Retina (tissue), 1 donor: ENCODE measurements around the gene RASSF7.
"Not testable (repeated sequence)": the region's sequence is repeated elsewhere in the genome, so short reads cannot be mapped to it uniquely, and the experiment has no call there.

Experiments
- DNase-seq: peaks from one replicate; pipeline ENCODE4 v3.0.0-alpha.2; 2016

The RASSF7 gene, protein sequence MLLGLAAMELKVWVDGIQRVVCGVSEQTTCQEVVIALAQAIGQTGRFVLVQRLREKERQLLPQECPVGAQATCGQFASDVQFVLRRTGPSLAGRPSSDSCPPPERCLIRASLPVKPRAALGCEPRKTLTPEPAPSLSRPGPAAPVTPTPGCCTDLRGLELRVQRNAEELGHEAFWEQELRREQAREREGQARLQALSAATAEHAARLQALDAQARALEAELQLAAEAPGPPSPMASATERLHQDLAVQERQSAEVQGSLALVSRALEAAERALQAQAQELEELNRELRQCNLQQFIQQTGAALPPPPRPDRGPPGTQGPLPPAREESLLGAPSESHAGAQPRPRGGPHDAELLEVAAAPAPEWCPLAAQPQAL

DNA sequence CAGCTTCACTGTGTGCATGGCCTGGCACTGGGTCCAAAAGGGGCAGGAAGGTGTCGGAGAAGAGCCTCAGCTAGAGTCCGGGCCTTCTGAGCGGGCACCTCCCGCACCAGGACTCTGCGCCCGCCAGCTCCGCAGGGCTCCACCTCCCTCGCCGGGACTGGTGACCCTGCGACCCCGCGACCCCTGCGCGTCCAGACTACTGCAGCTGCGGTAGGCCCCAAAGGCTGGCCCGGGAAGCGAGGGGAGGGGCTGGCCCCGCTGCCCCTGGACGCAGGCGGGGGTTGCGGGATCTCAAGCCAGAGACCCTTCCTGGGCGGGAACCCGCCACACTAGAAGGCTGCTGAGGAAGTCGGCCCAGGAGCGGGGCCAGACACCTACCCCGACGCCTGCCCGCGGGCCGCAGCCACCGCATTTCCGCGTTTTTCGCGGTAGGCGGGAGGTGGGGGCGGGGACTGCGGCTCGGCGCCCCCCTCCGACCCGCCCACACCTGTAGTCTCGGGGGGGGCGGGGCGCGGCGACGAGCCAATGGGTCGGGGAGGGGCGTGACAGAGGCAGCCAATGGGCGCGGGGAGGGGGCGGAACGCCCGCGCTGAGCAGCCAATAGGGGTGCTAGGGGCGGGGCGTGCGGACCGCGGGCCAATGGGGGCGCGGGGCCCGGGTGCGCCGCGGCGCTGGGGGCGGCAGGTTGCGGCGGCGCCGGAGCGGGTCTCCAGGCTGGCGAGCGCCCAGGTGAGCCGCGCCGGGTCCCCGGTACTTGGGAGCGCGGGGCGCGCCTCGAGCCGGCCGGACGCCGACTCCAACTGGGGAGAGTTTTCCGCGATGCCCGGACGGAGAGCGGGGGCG is at the start of gene RASSF7, which contains the start of gene LMNTD2:
RASSF7 (plus strand) TSS at position 666 of the 843 bp plus-strand sequence. CDS start 799 bp downstream, outside the sequence.
LMNTD2 (minus strand) TSS at position 434 of the 843 bp plus-strand sequence; CDS start at position 412, 22 bp downstream.
- DNase-seq, result peak; percentile 86

DNA sequence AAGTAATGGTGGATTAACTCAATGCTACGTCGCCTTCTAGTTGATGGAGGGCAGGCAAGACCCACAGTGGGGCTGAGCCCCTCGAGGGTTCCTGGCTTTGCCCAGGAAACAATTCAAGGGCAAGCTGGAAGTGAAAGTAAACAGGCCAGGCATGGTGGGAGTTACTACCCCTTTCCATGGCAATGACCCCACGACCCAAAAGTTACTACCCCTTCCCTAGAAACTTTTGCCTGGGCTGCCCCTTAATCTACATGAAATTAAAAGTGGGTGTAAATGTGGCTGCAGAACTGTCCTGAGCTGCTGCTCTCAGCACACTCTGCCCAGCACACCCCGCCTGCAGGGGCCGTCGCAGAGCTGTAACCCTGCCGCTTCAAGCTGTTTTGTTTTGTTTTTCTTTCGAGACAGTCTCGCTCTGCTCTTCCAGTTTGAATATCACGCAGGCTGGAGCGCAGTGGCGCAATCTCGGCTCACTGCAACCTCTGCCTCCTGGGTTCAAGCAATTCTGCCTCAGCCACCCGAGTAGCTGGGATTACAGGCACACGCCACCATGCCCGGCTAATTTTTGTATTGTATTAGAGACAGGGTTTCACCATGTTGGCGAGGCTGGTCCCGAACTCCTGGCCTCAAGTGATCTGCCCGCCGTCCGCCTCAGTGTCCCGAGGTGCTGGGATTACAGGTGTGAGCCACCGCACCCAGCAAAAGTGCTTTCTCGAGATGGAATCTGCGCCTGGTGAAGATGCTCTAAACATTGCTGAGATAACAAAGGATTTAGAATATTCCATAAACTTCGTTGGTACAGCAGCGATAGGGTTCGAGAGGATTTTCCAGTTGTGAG is 47.8 kb upstream of the RASSF7 start:
- no peak for DNase-seq

DNA sequence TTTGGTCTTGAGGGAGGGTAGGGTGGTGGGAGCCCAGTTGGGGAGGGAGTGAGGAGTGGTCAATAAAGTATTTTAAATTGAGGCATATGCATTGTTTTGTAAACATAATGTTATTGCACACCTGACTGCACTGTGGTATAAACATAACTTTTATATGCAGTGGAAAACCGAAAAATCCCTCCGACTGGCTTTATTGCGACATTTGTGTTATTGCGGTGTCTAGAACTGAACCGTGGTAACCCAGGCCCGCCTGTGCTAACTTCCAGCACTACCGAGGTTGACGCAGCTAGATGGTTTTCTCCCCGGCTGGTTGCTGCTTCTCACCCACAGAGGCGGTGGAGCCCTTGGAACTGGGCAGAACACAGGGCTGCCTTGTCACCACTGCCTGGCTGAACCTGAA is 46.2 kb upstream of the RASSF7 start:
- no peak for DNase-seq

DNA sequence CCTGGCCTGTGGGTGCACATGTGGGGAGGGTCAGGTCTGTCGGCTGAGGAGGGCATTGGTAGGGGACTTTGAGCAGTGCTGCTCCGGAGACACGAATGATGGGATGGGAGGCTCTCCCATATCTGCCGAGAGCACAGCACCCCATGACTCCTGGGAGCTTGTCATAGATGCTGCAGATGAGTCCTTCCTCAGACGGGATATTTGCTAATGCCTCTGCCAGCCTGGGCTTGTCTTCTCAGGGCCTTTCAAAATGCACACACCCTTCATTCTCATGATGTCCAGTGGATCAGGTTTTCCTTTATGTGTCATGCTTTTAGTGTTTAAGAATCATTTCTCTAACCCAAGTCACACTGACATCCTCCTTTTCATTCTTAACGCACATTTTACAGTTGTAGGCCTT is 45.6 kb upstream of the RASSF7 start:
- no peak for DNase-seq

DNA sequence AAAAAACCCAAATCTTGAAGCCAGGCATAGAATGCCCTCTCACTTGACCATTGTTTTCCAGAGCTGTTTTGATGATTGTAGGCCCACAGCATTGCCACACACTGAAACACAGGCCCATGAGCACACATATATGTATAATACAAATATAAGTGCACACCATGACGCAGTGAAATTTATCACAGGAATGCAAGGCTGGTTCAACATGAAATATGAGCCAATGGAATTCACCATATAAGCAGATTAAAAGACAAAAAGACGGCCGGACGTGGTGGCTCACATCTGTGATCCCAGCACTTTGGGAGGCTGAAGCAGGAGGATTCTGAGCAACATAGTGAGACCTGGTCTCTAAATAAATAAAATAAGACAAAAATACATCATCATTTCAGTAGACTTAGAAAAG is 44.4 kb upstream of the RASSF7 start:
- DNase-seq, result no peak

DNA sequence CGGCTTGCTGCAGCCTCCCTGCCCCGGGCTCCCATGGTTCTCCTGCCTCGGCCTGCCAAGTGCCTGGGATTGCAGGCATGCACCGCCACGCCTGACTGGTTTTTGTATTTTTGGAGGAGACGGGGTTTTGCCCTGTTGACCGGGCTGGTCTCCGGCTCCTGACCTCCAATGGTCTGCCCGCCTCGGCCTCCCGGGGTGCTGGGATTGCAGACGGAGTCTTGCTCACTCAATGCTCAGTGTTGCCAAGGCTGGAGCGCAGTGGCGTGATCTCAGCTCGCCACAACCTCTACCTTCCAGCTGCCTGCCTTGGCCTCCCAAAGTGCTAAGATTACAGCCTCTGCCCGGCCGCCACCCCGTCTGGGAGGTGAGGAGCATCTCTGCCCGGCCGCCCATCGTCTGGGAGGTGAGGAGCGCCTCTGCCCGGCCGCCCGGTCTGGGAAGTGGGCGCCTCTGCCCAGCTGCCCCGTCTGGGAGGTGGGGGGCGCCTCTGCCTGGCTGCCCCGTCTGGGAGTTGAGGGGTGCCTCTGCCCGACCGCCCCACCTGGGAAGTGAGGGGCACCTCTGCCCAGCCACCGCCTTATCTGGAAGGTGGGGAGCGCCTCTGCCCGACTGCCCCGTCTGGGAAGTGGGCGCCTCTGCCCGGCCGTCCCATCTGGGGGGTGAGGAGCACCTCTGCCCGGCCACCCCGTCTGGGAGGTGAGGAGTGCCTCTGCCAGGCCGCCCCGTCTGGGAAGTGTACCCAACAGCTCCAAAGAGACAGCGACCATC is 43.7 kb upstream of the RASSF7 start:
- DNase-seq, result not testable (repeated sequence)

DNA sequence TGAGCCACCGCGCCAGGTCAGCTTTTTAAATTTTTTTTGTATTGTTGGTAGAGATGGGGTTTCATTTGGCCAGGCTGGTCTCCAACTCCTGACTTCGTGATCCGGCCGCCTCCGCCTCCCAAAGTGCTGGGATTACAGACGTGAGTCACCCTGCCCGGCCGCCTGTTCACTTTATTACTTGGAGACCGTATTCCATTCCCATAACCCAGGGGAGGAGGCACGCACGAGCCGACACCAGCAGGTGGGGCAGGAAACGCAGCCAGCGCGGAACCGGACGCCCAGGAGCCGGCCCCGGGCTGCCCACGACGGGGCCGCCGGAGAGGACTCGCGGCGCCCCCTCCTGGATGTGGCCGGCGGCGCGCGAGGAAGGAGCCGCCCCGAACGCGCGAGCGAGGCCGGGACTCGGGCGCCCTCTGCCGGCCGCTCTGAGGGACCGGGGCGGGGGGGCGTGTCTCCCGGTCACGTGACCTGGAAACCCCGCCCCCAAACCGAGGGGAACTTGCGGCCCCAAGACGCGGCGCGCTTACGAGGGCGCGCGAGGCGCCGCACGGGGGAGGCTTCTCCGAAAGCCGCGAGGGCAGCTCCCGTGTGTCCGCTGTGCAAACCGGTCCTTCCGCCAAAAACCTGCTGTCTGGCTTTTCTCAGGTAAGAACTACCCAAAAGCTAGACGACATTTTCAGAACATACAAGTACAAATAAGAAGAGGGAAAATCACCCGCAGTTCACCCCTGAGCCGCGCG is 42.1 kb upstream of the RASSF7 start:
- peak; percentile 97 for DNase-seq

DNA sequence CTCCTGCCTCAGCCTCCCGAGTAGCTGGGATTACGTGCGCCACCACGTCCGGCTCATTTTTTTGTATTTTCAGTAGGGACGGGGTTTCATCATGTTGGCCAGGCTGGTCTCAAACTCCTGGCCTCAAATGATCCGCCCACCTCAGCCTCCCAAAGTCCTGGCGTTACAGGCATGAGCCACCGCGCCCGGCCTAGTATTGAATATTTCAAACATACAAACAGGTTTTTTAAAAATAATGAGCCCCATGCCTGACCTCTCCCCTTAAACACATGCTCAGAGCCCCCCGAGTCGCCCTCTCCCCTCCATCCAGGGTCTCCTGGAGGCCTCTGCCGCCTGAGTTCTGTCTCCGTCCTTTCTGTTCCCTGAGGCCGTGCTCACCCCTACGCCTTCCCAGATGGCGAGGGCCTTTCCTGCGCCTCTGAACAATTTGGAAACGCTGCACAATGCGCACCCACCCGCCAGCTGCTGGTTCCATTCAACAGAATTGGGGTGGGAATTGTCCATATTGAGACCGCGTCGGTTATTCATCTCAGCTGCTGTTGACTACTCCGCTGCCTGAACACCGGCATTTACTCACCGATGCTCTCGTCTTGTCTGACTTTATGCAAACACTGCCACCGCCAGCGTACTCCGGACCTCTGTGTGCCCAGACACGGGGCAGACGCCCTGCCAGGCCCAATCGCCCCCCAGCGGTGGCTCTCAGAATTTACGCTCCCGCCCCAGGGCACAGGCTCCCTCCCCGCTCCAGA is 40.2 kb upstream of the RASSF7 start:
- no peak for DNase-seq

DNA sequence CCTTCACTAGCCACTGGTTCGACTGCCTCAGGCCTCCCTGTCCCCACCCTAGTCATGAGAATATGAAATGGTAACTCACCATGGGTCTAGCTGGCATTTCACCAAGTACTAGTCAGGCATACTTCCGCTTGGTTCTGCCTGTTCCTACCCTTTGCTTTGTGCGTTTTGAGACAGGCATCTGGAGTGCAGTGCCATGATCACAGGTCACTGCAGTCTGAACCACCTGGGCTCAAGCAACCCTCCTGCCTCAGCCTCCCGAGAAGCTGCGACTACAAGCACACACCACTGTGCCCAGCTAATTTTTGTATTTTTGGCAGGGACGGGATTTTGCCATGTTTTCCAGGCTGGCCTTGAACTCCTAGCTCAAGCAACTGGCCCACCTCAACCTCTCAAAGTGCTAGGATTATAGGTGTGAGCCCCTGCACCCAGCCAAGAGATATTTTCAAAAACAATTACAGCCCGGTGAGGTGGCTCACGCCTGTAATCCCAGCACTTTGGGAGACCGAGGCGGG is 39.5 kb upstream of the RASSF7 start:
- no peak for DNase-seq

DNA sequence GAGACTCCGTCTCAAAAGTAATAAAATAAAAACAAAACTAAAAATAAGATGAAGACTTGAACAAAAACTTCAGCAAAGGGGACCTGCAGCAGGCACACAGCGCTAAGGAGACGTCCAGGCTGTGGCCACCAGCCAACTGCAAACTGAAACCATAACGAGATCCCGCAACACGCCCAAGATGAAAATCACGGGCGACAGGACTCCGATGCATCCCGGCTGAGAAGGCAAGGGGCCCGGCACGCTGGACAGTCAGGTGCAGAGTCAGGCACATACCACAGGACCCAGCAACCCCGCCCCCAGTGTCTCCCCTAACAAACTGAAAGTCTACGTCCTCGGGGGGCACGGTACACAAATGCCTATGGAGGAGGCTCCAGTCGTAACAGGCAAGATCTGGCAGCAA is 34.6 kb upstream of the RASSF7 start:
- DNase-seq, result no peak

DNA sequence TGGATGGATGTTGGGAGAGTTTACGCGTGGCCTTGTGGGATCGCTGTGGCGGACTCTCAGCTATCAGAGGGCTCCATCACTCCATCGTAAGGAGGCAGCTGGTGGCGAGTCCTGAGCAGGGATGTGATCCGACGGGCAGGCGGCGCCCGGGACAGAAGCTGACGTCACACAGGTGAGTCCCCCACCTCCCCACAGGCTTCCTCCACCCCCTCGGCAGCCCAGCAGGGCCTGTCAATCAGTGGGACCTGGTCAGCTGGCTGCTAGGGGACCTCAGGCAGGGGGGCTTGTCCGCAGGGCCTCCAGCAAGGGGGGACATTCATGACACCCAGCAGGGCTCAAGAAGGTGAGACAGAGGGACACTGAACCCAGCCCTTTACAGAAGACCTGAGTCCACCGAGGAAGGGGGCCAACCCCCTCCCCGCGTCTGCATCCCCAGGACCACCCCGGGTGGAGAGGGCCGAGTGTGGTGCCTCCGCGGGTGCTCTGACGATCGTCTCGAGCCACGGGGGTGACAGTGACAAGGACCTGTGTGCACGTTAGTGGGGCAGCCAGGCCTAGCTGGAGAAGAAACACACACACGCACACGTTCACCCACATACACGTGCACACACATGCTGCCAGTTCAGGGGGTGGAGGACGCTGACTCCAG is 32.5 kb upstream of the RASSF7 start:
- DNase-seq, result no peak

DNA sequence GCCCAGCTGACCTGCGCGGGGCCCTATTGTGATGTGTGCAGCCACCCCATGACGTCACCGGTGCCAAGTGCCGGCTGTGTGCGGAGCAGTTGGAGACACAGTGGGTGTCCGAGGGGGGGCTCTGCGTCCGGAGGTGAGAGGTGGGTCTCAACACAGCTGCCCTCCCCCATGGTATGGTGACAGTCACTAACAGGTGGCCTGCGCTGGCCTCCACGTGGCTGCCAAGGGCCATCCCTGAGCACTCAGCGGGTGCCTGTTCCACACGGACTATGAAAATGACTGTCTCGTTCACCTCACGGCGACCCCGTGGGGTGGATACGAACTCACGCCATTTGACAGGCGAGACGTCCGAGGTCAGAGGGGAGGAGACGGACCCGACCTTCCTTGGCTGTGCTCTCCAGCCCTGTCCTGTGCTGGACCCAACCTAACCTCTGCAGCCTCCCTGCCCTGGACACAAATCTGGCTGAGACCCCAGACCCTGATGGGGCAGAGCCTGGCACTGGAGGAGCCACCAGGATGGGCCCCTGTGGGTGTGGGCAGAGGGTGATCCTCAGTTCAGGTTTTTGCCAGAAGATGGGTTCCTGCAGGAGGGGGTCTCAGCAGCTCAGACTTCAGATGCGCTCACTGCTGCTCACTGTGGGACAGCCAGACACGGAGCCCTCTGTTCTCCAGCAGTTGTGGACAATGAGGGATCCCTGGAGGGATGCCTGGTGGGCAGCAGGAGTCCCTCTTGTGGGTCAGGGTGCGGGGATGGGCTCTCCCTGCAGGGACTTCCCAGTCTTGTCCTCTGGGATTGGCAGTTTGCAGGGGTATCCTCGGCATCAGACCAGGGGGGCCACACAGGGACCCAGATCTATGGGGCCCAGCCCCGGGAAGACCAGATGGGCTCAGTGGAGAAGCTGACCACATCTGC is 31.7 kb upstream of the RASSF7 start:
- peak; percentile 18 for DNase-seq

DNA sequence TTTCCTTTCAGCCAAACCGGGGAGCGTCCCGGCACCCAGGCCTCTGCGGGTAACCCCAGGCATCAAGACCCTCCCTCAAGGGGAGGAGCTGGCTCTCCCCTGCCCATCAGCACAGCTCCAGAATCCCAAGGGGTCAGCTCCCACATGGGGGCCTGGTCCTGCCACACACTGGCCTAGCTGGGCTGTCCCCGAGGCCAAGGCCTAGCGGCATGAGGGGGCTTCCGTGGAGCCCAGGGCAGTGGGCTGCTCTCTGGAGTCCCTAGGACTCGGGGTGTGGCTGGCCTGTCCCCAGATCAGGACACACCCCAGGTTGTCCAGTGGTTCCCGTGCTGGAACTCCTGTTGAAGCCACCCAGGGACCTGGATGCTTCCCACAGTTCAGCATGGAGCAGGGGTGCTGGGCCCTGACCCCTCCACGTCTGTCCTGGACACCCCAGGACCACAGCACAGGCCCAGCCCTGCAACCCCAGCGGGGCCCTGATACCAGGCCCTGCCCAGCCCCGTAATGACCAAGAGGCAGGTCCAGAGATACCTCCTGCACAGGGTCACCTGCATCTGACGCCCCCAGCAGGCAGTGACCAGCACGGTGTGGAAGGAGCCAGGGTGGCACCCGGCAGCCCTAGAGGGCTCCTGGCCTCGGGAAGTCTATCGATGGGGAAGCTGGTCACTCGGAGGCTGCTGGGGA is 30.9 kb upstream of the RASSF7 start:
- no peak for DNase-seq

DNA sequence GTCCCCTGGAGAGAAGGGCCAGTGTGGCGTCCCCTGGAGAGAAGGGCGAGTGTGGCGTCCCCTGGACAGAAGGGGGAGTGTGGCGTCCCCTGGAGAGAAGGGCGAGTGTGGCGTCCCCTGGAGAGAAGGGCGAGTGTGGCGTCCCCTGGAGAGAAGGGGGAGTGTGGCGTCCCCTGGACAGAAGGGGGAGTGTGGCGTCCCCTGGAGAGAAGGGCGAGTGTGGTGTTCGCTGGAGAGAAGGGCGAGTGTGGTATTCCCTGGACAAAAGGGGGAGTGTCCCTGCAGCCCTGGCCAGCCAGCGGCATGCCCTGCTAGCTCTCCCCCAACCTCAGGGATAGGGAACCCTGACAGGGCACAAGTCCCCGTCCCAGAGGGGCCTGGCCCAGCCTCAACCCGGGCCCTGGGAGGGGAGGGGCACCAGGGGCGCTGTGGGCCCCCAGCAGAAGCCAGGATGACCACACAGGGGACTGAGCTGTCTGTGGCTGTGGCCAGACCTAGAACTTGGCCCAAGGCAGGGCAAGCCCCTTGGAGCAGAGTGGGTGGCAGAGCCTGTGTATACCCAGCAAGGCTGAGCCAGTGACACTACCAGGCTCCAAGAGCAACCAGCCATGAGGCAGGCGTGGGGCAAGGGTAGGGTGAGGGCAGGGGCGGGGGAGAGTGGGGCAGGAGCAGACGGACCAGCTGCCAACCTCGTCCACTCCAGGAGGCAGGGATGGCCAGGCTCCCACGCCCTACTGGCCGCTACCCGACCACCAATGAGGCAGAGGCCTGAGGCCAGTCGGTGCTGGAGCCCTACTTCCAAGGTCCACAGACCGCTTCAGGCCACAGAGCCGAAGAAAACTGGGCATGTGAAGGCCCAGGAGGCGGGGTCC is 29.6 kb upstream of the RASSF7 start:
- no peak for DNase-seq

DNA sequence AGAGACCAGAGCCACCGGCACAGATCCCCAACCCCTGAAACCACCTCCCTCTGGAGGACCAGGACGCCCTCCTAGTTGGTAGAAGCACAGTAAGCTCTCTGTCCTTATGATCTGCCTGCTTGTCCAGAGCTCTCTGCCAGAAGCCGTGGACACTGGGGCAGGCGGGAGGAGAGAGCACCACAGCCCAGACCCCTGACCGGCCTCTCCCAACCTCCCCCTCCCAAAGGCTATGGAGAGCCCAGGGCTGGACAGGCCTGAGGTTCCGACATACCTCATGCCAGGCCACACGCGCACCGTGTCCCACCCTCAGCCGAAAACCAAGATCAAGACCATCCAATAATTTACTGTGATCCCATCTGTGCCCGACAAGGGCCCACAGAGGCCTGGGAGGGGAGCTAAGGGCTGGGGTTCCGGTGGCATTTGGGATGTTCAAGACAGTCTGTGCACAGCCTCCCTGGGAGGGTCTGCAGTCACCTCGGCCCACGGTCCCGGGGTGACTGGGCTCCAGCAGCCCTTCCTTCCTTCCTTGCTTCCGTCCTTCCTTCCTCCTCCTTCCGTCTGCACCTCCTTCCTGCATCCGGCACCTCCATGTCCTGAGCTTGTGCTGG is 28.7 kb upstream of the RASSF7 start:
- DNase-seq, result no peak

DNA sequence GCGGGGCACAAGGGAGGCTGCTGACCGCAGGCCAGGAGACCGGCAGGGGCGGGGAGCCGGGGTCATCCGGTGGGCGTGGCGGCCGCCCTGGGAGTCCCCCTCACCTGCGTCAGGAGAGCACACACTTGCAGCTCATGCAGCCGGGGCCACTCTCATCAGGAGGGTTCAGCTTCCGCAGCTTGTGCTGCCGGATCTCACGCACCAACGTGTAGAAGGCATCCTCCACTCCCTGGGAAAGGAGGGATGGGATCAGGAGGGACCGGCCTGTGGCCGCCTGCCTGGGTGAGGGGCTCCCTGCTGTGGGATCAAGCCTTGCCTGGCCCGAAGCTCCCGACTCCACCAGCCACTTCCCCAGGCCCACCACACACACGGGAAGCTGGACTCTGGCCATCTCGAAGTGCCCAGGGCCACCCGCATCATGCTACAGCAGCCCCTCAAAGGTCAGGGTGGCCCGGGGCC is 28.2 kb upstream of the RASSF7 start:
- no peak for DNase-seq
